Neural cell (in vitro differentiated cells): ENCODE measurements around the gene ENDOV. TPM values are rescaled to one million over a fixed set of nuclear protein-coding genes. Genes with fewer than 3 reads are reported as not detected.

ENCODE experiments used
- H2AFZ ChIP-seq: fragments of 200-600, 300-800 bp; sonication (generic), shearing (Covaris generic); 2 replicates; pipeline ENCODE4 v1.6.0; 2014; ENCODE audit warnings: low read depth, mild to moderate bottlenecking, antibody characterized with exemption, low read length, moderate library complexity
- H3F3A ChIP-seq: fragments of 200-600 bp; shearing (Covaris generic); 2 replicates; pipeline ENCODE4 v1.6.1; 2016; ENCODE audit warnings: mild to moderate bottlenecking, moderate library complexity, mixed read lengths, antibody characterized with exemption, low read length; ENCODE audit not compliant: insufficient read depth, poor library complexity, severe bottlenecking
- H3K27ac ChIP-seq: fragments of 200-600, 300-800 bp; sonication (generic), shearing (Covaris generic); 2 replicates; pipeline ENCODE4 v1.5.1; 2014; ENCODE audit warnings: mild to moderate bottlenecking, low read length, moderate library complexity
- H3K27me3 ChIP-seq: fragments of 300-800, 200-600 bp; sonication (generic), shearing (Covaris generic); 2 replicates; pipeline ENCODE4 v1.6.0; 2014; ENCODE audit warnings: mild to moderate bottlenecking, low read depth, low read length, moderate library complexity; ENCODE audit not compliant: insufficient read depth
- H3K36me3 ChIP-seq: fragments of 300-800, 200-600 bp; sonication (generic), shearing (Covaris generic); 2 replicates; pipeline ENCODE4 v1.5.1; 2014; ENCODE audit warnings: mild to moderate bottlenecking, antibody characterized with exemption, low read length, moderate library complexity; ENCODE audit not compliant: insufficient read depth
- H3K4me2 ChIP-seq: fragments of 300-800, 200-600 bp; sonication (generic), shearing (Covaris generic); 2 replicates; pipeline ENCODE4 v1.6.0; 2014; ENCODE audit warnings: mild to moderate bottlenecking, low read length
- H3K4me3 ChIP-seq: fragments of 300-800, 200-600 bp; sonication (generic), shearing (Covaris generic); 2 replicates; pipeline ENCODE4 v1.5.1; 2014; ENCODE audit warnings: mild to moderate bottlenecking, low read length, moderate library complexity
- H3K79me2 ChIP-seq: fragments of 200-600 bp; shearing (Covaris generic); replicated peaks from 2 replicates; pipeline ENCODE4 v1.6.0; 2014; ENCODE audit warnings: mild to moderate bottlenecking, low read length, moderate library complexity; ENCODE audit not compliant: insufficient read depth
- H3K9ac ChIP-seq: fragments of 300-800, 200-600 bp; sonication (generic), shearing (Covaris generic); 2 replicates; pipeline ENCODE4 v1.6.1; 2016; ENCODE audit warnings: mild to moderate bottlenecking, low read length, mixed read lengths
- H3K9me2 ChIP-seq: fragments of 200-600 bp; shearing (Covaris generic); 2 replicates; pipeline ENCODE4 v1.6.1; 2016; ENCODE audit warnings: mild to moderate bottlenecking, low read length, mixed read lengths; ENCODE audit not compliant: insufficient read depth
- H3K9me3 ChIP-seq: fragments of 200-600, 300-800 bp; sonication (generic), shearing (Covaris generic); 2 replicates; pipeline ENCODE4 v1.6.1; 2016; ENCODE audit warnings: mild to moderate bottlenecking, mixed run types, low read length, moderate library complexity, mixed read lengths
- H4K20me1 ChIP-seq: fragments of 200-600 bp; shearing (Covaris generic); 2 replicates; pipeline ENCODE4 v1.6.1; 2016; ENCODE audit warnings: mild to moderate bottlenecking, mixed run types; ENCODE audit not compliant: insufficient read depth
- EP300 ChIP-seq: fragments of 450-650 bp; conservative IDR thresholded peaks from 2 replicates; pipeline ENCODE4 v1.6.1; 2014; ENCODE audit warnings: antibody characterized with exemption, mild to moderate bottlenecking, moderate library complexity; ENCODE audit not compliant: poor library complexity, severe bottlenecking
- EZH2 ChIP-seq: fragments of 200-600, 300-800 bp; shearing (Covaris generic), sonication (generic); IDR thresholded peaks from 2 replicates; pipeline ENCODE4 v1.6.1; 2014; ENCODE audit warnings: antibody characterized with exemption, low read length, borderline replicate concordance, mild to moderate bottlenecking; ENCODE audit not compliant: insufficient read depth, poor library complexity, severe bottlenecking
- MXI1 ChIP-seq: fragments of 450-650 bp; conservative IDR thresholded peaks from 2 replicates; pipeline ENCODE4 v1.6.1; 2014; ENCODE audit warnings: antibody characterized with exemption, mild to moderate bottlenecking; ENCODE audit not compliant: poor library complexity, severe bottlenecking
- POLR2AphosphoS5 ChIP-seq: IDR thresholded peaks from 2 replicates; pipeline ENCODE4 v1.6.1; 2012
- RAD21 ChIP-seq: fragments of 450-650 bp; conservative IDR thresholded peaks from 2 replicates; pipeline ENCODE4 v1.6.1; 2014; ENCODE audit warnings: antibody characterized with exemption, mild to moderate bottlenecking, moderate library complexity
- REST ChIP-seq: IDR thresholded peaks from 2 replicates; pipeline ENCODE4 v1.6.1; 2012; ENCODE audit warnings: borderline replicate concordance
- SMC3 ChIP-seq: fragments of 450-650 bp; conservative IDR thresholded peaks from 2 replicates; pipeline ENCODE4 v1.6.1; 2014; ENCODE audit warnings: antibody characterized with exemption, mild to moderate bottlenecking, moderate library complexity; ENCODE audit not compliant: poor library complexity
- TAF1 ChIP-seq: IDR thresholded peaks from 2 replicates; pipeline ENCODE4 v1.6.1; 2012; ENCODE audit warnings: low read depth
- polyA plus RNA-seq: library from polyadenylated mRNA; depleted of rRNA; stranded (reverse); fragments of >200 nt; gene quantifications from 2 replicates; pipeline ENCODE4 v1.2.3, GENCODE V29; 2014
- TF ChIP-seq, protein P1 (sequence below): fragments of 450-650 bp; IDR thresholded peaks from 2 replicates; pipeline ENCODE4 v1.5.1; 2014; ENCODE audit warnings: antibody characterized with exemption, mild to moderate bottlenecking, moderate library complexity; ENCODE audit not compliant: poor library complexity, severe bottlenecking

ENDOV gene
- polyA plus RNA-seq, 1 donor from 2014 or later = 31.2 TPM

- Histone ChIP-seq H3K27ac (no peak overlapping the region), H3F3A (no peaks in the 10 kb centered on the region), H3K79me2 (no peaks in the 10 kb centered on the region), H2AFZ (no peak overlapping the region), H3K9me2 (no peaks in the 10 kb centered on the region), H3K9ac (no peak overlapping the region), H3K9me3 (no peaks in the 10 kb centered on the region), H3K4me3 (no peak overlapping the region), H3K4me2 (no peak overlapping the region), H4K20me1 (no peaks in the 10 kb centered on the region), H3K36me3 (no peaks in the 10 kb centered on the region), H3K27me3 (peaks cover 6% of the 10 kb centered on the region)
- TF ChIP-seq EZH2 (no peak), MXI1 (no peak), REST (no peak), RAD21 (no peak), POLR2AphosphoS5 (no peak), SMC3 (no peak), EP300 (no peak), TAF1 (no peak)
- TF ChIP-seq, protein P1, sequence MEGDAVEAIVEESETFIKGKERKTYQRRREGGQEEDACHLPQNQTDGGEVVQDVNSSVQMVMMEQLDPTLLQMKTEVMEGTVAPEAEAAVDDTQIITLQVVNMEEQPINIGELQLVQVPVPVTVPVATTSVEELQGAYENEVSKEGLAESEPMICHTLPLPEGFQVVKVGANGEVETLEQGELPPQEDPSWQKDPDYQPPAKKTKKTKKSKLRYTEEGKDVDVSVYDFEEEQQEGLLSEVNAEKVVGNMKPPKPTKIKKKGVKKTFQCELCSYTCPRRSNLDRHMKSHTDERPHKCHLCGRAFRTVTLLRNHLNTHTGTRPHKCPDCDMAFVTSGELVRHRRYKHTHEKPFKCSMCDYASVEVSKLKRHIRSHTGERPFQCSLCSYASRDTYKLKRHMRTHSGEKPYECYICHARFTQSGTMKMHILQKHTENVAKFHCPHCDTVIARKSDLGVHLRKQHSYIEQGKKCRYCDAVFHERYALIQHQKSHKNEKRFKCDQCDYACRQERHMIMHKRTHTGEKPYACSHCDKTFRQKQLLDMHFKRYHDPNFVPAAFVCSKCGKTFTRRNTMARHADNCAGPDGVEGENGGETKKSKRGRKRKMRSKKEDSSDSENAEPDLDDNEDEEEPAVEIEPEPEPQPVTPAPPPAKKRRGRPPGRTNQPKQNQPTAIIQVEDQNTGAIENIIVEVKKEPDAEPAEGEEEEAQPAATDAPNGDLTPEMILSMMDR = no peak
Observed at GRCh38 chr17:80468781-80469493, 54.0 kb downstream of the ENDOV start.

- Histone ChIP-seq H3K36me3 (no peaks in the 10 kb centered on the region), H3K4me3 (no peak overlapping the region), H3K9ac (no peak overlapping the region), H3K27ac (no peak overlapping the region), H3K9me2 (no peaks in the 10 kb centered on the region), H3K9me3 (no peaks in the 10 kb centered on the region), H3K27me3 (peaks cover 13% of the 10 kb centered on the region), H3K4me2 (no peak overlapping the region), H3F3A (no peaks in the 10 kb centered on the region), H4K20me1 (no peaks in the 10 kb centered on the region), H2AFZ (no peak overlapping the region), H3K79me2 (no peaks in the 10 kb centered on the region)
- TF ChIP-seq EZH2 (no peak), SMC3 (no peak), MXI1 (no peak), REST (no peak), RAD21 (no peak)
- TF ChIP-seq, protein P1 = no peak
Observed at GRCh38 chr17:80469667-80470066, 54.7 kb downstream of the ENDOV start.
